B cell (primary cell): ENCODE data around the gene PEX16. TPM values are rescaled to one million over a fixed set of nuclear protein-coding genes. Genes with fewer than 3 reads are reported as not detected.

Experiments used
- ATAC-seq: fragments of 200-7000 bp; cut with Tn5 transposase; one replicate; pipeline ENCODE4 v1.10.0; 2021; ENCODE audit warnings: low read depth, mild to moderate bottlenecking, moderate number of reproducible peaks, moderate library complexity
- CTCF ChIA-PET: fragments of 350-600 bp; sonication (Branson Sonifier 250); formaldehyde crosslinking; loops from one replicate; lab custom pipeline; 2021; ENCODE audit warnings: antibody characterized with exemption, inconsistent platforms; lab: Charles Lee
- POLR2A ChIA-PET: fragments of 350-600 bp; sonication (Branson Sonifier 250); formaldehyde crosslinking; loops from one replicate; lab custom pipeline; 2021; ENCODE audit warnings: antibody characterized with exemption; lab: Charles Lee
- DNase-seq: peaks from one replicate; pipeline ENCODE4 v3.0.0; 2013
- H2AFZ ChIP-seq: 2 replicates; pipeline ENCODE4 v1.6.1; 2012; ENCODE audit warnings: mild to moderate bottlenecking, low read depth, low read length; ENCODE audit not compliant: insufficient read depth, poor library complexity, severe bottlenecking
- H3K27ac ChIP-seq, 2 donors: 1 replicate in 1 of 2; 2 replicates in 1 of 2; pipeline ENCODE4 v1.5.1; 2012 to 2013; ENCODE audit warnings: low read length in 2 of 2, mild to moderate bottlenecking in 2 of 2, moderate library complexity in 1 of 2
- H3K27me3 ChIP-seq, 4 experiments: fragments of 200-600 bp in 1 of 4; sonication (generic) in 1 of 4; replicated peaks in 1 of 4; 1 replicate in 2 of 4; 2 replicates in 2 of 4; pipeline versions ENCODE4 v1.6.1 to v1.7.0; 2013 to 2016; ENCODE audit warnings: low read length in 3 of 4, mild to moderate bottlenecking in 2 of 4, mixed read lengths in 1 of 4, moderate library complexity in 1 of 4; ENCODE audit not compliant: insufficient read depth in 4 of 4, control insufficient read depth in 3 of 4; ENCODE audit errors: control extremely low read depth in 1 of 4
- H3K36me3 ChIP-seq, 2 experiments: replicated peaks in 1 of 2; 1 replicate in 1 of 2; 2 replicates in 1 of 2; pipeline versions ENCODE4 v1.6.1 to v1.7.1; 2013; ENCODE audit warnings: low read length in 1 of 2; ENCODE audit not compliant: insufficient read depth in 2 of 2, control insufficient read depth in 1 of 2; ENCODE audit errors: control extremely low read depth in 1 of 2, extremely low read depth in 1 of 2
- H3K4me1 ChIP-seq, 2 donors: fragments of 200-600 bp in 1 of 2; sonication (generic) in 1 of 2; 1 replicate in 1 of 2; 2 replicates in 1 of 2; pipeline versions ENCODE4 v1.5.1 to v1.6.1; 2013 to 2017; ENCODE audit warnings: low read length in 2 of 2; ENCODE audit not compliant: control insufficient read depth in 2 of 2, insufficient read depth in 2 of 2
- H3K4me2 ChIP-seq: replicated peaks from 2 replicates; pipeline ENCODE3; 2012; ENCODE audit warnings: mild to moderate bottlenecking, low read depth, low read length; ENCODE audit not compliant: poor library complexity, severe bottlenecking
- H3K4me3 ChIP-seq, 5 experiments: fragments of 200-600 bp in 1 of 5; sonication (generic) in 1 of 5; 1 replicate in 3 of 5; 2 replicates in 2 of 5; pipeline versions ENCODE4 v1.5.1 to v1.7.0; 2011 to 2016; ENCODE audit warnings: low read length in 4 of 5, mild to moderate bottlenecking in 4 of 5, low read depth in 2 of 5, control low read depth in 1 of 5, moderate library complexity in 1 of 5; ENCODE audit not compliant: insufficient read depth in 1 of 5; ENCODE audit errors: control extremely low read depth in 1 of 5, extremely low read depth in 1 of 5
- H3K79me2 ChIP-seq: fragments of 200-600 bp; sonication (generic); one replicate; pipeline ENCODE4 v1.6.0; 2016; ENCODE audit warnings: low read length; ENCODE audit not compliant: control insufficient read depth, insufficient read depth
- H3K9ac ChIP-seq: fragments of 200-600 bp; sonication (generic); 2 replicates; pipeline ENCODE4 v1.6.1; 2017; ENCODE audit warnings: mild to moderate bottlenecking, low read length, moderate library complexity
- H3K9me3 ChIP-seq, 3 donors: one replicate each; pipeline versions ENCODE4 v1.6.1 to v1.7.1; 2013; ENCODE audit warnings: low read length in 2 of 3; ENCODE audit not compliant: control insufficient read depth in 2 of 3, insufficient read depth in 1 of 3; ENCODE audit errors: control extremely low read depth in 1 of 3
- H4K20me1 ChIP-seq: 2 replicates; pipeline ENCODE4 v1.6.0; 2012; ENCODE audit warnings: mild to moderate bottlenecking, low read length; ENCODE audit not compliant: insufficient read depth, control insufficient read depth, poor library complexity, severe bottlenecking
- H3K27ac Mint-ChIP-seq: one replicate; pipeline ENCODE4 v1.8.0; 2021; ENCODE audit warnings: mixed read lengths
- H3K27me3 Mint-ChIP-seq: one replicate; pipeline ENCODE4 v1.8.0; 2021; ENCODE audit warnings: mixed read lengths
- H3K4me1 Mint-ChIP-seq: one replicate; pipeline ENCODE4 v1.8.0; 2021; ENCODE audit warnings: mixed read lengths
- H3K4me3 Mint-ChIP-seq: one replicate; pipeline ENCODE4 v1.8.0; 2021; ENCODE audit warnings: mixed read lengths
- H3K9me3 Mint-ChIP-seq: one replicate; pipeline ENCODE4 v1.8.0; 2022; ENCODE audit warnings: mixed read lengths; ENCODE audit not compliant: insufficient read depth
- EZH2 ChIP-seq: IDR thresholded peaks from 2 replicates; pipeline ENCODE4 v1.6.1; 2012; ENCODE audit warnings: borderline replicate concordance, low read depth, mild to moderate bottlenecking, moderate library complexity, low read length; ENCODE audit not compliant: insufficient read depth, poor library complexity, severe bottlenecking
- WGBS: methylation state at CpG from one replicate; pipeline ENCODE4 v1.1.5; 2013; ENCODE audit warnings: missing lambda C conversion rate; ENCODE audit not compliant: insufficient coverage; 5-methylcytosine and 5-hydroxymethylcytosine counted together
- intact Hi-C: fragments of 100-400 bp; cut with micrococcal nuclease; formaldehyde crosslinking; loops from one replicate; pipeline ENCODE4 v1.10.0; 2022
- polyA plus RNA-seq: library from polyadenylated mRNA; depleted of rRNA; stranded (reverse); fragments of >200 nt; gene quantifications from 2 replicates; pipeline ENCODE4 v1.2.3, GENCODE V29; 2012
- total RNA-seq, 2 donors: library from RNA; stranded (reverse); fragments of 120-200 nt in 1 of 2; gene quantifications; 1 replicate in 1 of 2; 2 replicates in 1 of 2; pipeline versions ENCODE4 v1.2.3 to v1.2.4, GENCODE V29; 2013 to 2022
- TF ChIP-seq, protein P1 (sequence below): fragments of 200-600 bp; IDR thresholded peaks from one replicate; pipeline ENCODE4 v1.8.0; 2022; ENCODE audit warnings: antibody characterized with exemption, mild to moderate bottlenecking

Gene PEX16
- total and polyA plus RNA-seq, 2 donors (not counting 1 experiment from before 2014, with no cell fraction given): 89.4 to 107 TPM

DNA sequence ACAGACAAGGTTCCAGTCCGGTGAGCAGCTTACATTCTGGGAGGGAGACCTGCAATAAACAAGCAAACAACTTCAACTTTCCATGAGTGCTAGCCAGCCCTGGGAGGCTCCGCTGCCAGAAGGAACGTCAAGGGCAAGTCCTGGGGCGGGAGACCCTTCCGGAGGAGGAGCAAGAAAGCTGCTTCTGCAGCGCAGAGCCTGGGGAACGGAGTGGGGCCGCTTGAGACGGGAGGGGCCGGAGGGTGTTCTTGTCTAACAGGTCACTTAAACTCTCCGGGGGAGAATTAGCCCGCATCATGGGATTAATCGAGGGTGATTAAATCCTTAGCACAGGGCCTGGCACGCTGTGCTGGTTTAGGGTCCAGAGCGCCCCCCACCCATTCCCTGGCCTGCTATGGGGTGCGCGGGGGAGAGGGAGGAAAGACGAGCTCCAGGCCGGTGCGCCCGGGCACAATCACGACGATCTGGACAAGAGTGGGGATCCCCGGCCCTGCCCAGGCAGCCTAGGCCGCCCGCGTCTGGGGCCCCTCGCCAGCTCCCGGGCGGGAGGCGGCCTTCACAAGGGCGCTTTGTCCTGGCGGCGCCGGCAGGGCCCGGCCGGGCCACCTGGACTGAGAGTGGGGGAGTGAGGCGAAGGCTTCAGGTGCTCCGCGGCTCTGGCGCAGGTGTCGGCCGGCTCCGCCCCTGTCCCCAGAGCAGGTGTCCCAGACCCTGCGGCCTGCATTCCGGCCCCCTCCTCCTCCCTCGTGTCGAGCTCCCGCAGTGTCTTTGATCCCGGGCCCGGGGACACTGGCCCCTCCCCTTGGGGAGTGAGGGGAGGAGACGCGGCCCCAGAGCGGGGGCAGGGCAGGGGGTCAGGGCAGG lies 4.1 kb upstream of the PEX16 start:
- peak overlapping the region; percentile 79 for H3K4me2 ChIP-seq
- H3K9me3 Mint-ChIP-seq: no peaks in the 10 kb centered on the region
- DNase-seq (no peak), ATAC-seq (peak; percentile 6)
- H3K9ac ChIP-seq: peak overlapping the region; percentile 77
- POLR2A ChIA-PET: interaction anchor here (0.7 to 9.1 kb wide), 2 partner anchors 12 to 192 kb away, joined by 3 to 162 read pairs; no protein-coding TSS in a partner anchor
- peaks cover 19% of the 10 kb centered on the region for H4K20me1 ChIP-seq
- no peaks in the 10 kb centered on the region for H3K9me3 ChIP-seq
- no peaks in the 10 kb centered on the region for H3K27me3 ChIP-seq
- intact Hi-C loops: loop anchor here (2.0 kb wide), 1 partner anchor 43 kb away; no protein-coding TSS in a partner anchor
- TF ChIP-seq, protein P1, sequence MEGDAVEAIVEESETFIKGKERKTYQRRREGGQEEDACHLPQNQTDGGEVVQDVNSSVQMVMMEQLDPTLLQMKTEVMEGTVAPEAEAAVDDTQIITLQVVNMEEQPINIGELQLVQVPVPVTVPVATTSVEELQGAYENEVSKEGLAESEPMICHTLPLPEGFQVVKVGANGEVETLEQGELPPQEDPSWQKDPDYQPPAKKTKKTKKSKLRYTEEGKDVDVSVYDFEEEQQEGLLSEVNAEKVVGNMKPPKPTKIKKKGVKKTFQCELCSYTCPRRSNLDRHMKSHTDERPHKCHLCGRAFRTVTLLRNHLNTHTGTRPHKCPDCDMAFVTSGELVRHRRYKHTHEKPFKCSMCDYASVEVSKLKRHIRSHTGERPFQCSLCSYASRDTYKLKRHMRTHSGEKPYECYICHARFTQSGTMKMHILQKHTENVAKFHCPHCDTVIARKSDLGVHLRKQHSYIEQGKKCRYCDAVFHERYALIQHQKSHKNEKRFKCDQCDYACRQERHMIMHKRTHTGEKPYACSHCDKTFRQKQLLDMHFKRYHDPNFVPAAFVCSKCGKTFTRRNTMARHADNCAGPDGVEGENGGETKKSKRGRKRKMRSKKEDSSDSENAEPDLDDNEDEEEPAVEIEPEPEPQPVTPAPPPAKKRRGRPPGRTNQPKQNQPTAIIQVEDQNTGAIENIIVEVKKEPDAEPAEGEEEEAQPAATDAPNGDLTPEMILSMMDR: no peak
- TF ChIP-seq EZH2: no peak
- peak overlapping the region; percentile 83 for H3K4me3 Mint-ChIP-seq
- H3K4me1 Mint-ChIP-seq: peaks cover 73% of the 10 kb centered on the region
- H3K36me3 ChIP-seq: peaks cover 0 to 20% of the 10 kb centered on the region in 2 experiments
- peak overlapping the region; percentile 81 for H2AFZ ChIP-seq
- peaks cover 62% of the 10 kb centered on the region for H3K79me2 ChIP-seq
- H3K27ac ChIP-seq: peak overlapping the region; percentile 27 to 62
- H3K27me3 Mint-ChIP-seq: no peaks in the 10 kb centered on the region
- CTCF ChIA-PET: interaction anchor here (8.3 to 9.6 kb wide), 2 partner anchors 13 to 43 kb away, joined by 58 to 98 read pairs; no protein-coding TSS in a partner anchor
- peak overlapping the region in 4 of 5 experiments; percentile 70 to 92 (median 82) for H3K4me3 ChIP-seq
- WGBS: 72% methylated on average over 29 of the region's 54 CpGs
- H3K4me1 ChIP-seq: peaks cover 53 to 76% of the 10 kb centered on the region in 2 donors
- H3K27ac Mint-ChIP-seq: peak overlapping the region; percentile 94
